Medulla oblongata (tissue), 1 donor: Measurements from ENCODE around the gene KAZN.

Experiments
- DNase-seq: peaks from one replicate; pipeline ENCODE4 v3.0.0-alpha.2; 2015; ENCODE audit errors: extremely low spot score

The KAZN gene

GRCh38 chr1:15089258-15089992, 490.9 kb downstream of the KAZN start:
- peak; percentile 36 for DNase-seq

- no peak for DNase-seq
Measured at GRCh38 chr1:15090373-15090772, 491.9 kb downstream of the KAZN start.

DNA sequence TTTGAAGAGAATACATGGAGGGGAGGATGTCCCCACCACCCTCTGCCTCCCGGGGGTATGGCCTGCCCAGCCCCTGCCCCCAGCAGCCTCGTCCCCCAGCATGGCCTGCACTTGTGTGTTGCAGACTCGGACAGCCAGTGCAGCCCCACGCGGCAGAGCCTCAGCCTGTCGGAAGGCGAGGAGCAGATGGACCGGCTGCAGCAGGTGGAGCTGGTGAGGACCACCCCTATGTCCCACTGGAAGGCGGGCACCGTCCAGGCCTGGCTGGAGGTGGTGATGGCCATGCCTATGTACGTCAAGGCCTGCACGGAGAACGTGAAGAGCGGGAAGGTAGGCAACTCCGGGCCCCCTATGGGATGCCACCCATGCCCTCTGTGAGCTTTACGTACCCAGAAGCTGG, 495.6 kb downstream of the KAZN start:
- no peak for DNase-seq

- no peak for DNase-seq
Measured at GRCh38 chr1:15094719-15095495, 496.4 kb downstream of the KAZN start.

GRCh38 chr1:15095496-15095875, 497.0 kb downstream of the KAZN start:
- DNase-seq = no peak

GRCh38 chr1:15096293-15096692, 497.8 kb downstream of the KAZN start:
- no peak for DNase-seq

- no peak for DNase-seq
Measured at GRCh38 chr1:15098176-15099125, 500.0 kb downstream of the KAZN start.

DNA sequence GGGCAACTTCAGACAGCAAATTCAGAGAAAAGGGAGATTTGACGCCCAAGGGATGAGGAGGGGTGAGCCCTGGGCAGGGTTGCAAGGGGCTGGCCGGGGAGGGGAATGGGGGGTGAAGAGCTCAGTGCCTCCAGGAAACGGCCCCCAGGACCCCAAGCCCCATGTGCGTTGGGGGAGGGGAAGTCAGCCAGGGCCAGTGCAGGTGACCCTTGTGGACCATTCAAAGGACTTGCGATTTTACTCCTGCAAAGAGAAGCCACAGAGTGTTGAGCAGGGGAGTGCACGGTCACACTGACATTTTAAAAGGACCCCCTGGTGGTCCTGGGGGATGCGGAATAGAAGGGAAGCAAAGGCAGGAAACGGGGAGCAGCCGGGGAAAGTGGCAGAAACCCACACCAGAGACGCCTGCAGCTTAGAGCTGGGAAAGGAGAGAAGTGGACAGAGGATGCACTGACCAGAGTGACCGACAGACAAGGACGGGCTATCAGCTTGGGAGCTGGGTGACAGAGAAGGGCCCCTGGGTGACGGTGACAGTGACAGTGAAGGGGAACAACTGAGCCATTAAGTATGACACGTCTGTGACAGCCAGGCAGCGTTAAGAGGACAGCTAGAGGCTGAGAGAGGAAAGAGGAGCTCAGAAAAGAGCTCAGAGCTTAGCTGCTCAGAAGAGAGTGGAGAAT, 501.1 kb downstream of the KAZN start:
- no peak for DNase-seq

DNA sequence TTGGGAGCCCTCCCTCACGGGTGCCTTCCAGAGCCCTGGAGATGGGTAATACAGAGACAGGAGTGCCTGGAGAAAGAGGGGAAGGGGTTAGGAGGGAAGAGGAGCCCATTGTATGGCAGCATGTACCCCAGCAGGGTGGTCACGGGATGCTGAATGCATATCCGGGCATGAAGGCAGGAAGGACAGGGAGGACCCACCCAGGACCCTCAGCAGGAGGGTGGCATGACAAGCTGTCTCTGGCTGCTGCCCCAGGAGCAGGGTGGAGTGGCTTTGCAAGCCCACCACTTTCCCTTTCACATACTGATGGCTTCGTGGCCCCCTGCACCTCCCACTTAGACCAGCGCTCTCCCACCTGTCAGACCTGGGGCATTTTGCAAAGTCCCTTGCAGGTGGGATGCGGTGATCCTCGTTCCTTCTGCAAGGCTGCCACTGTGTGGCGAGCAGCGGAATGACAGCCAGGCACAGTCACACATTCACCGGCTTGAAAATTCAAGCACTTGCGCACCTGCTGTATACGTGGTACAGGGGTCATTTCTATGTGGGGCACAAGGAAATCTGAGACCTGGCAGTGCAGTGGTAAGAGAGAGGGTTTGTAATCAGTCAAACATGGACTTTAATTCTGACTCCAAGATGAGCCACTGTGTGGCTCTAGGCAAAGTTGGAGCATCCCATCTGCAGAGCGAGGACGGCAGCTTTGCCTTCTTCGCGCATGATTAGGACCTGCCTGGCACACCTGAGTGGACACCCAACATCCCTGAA, 501.8 kb downstream of the KAZN start:
- DNase-seq = peak; percentile 57

- DNase-seq = no peak
Measured at GRCh38 chr1:15100880-15101760, 502.6 kb downstream of the KAZN start.

DNA sequence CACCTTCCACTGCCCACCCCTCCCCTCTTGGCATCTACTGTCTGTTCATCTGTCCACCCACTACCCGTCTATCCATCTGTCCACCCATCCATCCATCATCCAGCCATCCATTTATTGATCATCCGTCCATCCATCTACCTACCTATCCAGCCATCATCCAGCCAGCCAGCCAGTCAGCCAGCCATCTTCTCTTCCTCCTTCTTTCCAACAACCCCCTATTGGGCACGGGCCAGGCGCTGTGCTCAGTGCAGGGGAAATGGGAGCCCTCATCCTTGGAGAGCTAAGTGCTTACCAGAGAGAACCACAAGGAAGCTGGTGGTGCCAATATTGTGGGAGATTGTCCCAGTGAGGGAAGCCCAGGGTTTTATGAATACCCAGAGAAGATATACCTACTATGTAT, 503.3 kb downstream of the KAZN start:
- DNase-seq = no peak

DNA sequence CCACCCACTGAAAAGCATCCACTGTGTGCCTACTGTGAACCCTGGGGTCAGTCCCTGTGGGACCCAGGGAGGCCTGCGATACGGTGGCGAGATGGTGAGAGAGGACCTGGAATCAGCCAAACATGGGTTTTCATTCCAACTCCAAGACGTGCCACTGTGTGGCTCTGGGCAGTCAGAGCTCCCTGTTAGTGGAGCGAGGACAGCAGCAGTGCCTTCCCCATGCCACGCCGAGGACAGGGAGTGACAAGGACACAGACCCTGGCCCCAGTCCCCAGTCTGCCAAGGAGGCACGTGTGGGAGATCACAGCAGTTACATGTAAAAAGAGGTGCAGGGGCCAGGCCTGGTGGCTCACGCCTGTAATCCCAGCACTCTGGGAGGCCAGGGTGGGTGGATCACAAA, 504.2 kb downstream of the KAZN start:
- no peak for DNase-seq

DNA sequence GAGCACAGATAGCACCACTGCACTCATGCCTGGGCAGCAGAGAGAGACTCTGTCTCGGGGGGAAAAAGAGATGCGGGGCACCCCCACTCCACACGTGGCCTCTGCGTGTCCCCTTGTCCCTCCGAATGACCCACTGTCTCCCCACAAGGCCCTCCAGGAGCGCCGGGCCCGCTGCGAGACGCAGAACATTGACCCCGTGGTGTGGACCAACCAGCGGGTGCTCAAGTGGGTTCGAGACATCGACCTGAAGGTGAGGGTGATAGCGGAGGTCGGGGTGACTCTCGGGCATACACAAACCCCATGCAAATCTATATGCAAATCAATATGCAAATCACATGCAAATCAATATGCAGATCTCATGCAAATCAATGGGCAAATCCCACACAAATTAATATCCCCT, 504.7 kb downstream of the KAZN start:
- DNase-seq = no peak

DNA sequence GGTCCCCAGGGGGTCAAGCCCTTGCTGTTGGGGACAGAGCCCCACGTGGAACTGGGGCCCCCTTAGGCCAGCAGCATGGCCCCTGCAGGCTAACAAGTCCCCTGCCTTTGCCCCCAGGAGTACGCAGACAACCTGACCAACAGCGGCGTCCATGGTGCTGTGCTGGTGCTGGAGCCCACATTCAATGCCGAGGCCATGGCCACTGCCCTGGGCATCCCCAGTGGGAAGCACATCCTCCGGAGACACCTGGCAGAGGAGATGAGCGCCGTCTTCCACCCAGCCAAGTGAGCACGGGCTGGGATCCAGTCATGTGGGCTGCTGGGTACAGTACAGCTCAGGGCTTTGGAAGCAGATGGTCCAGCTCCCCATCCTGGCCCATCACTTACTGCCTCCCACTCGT, 505.4 kb downstream of the KAZN start:
- DNase-seq = no peak

GRCh38 chr1:15104768-15105167, 506.3 kb downstream of the KAZN start:
- no peak for DNase-seq

DNA sequence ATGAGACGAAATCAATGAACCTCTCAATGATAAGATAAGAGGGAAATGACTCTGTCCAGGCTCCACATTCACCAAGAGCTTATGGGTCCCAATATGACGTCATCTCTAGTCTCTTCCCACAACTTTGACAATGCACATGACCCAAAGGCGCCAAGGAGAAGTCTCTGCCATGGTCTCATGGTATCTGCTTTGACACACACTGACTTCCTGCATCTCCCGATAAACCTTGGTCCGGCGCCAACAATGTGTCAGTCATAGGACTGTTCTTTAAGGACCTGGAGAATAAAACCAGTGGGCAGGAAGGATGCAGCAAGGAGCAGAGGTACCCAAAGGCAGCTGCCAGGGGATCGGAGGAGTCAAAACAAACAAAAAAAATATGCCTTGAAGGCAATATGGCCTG, 508.1 kb downstream of the KAZN start:
- DNase-seq = no peak

DNA sequence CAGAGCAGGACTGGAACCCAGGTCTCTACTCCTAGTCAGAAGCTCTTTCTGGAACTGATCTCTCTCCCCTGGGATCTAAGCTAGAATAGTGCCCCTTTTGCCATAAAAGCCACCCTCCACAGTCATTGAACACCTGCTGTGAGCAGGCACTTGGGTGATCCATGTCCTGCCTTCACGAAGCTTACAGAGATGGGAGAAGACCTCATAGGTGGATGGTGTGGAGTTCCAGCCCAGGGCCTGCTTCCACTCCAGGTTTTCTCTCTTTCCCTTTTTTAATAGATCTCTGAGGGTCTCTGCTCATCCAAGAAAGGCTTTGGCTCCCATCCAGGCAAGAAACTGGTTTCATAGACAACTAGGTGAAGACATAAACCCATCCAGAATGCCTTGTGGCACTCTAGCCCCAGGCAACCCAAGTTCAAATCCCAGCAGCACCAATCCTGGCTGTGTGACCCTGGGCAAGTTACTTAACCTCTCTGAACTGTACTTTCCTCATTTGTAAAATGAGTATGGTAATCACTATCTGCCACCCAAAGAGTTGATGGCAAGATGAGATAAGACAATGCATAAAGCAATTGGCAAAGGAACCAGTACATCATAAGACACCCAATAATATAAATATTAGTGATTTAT, 508.7 kb downstream of the KAZN start:
- no peak for DNase-seq

DNA sequence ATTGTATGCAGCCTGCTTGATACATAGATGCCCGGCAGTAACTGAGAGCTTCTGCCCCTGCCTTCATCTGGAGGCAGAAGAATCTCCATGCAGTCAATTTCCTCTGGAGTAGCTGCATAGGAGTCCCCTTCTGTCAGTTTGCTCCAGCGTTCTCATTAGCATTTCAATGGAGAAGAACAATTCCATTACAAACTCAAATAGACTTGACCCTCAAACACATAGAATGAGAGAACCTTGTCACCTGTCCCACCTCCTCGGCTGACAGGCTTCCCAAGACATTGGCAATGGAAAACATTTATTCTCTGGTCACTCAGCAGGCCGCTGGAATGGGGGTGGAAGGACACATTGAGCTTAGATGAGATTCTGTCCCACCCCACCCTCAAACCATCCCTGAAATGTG, 509.4 kb downstream of the KAZN start:
- DNase-seq = no peak

- no peak for DNase-seq
Measured at GRCh38 chr1:15110128-15110866, 511.8 kb downstream of the KAZN start.
